Fibroblast of lung (primary cell): Measurements from ENCODE around the gene HSPA9. TPM values are rescaled to one million over a fixed set of nuclear protein-coding genes. Genes with fewer than 3 reads are reported as not detected.

ENCODE experiments used
- DNase-seq, 2 donors: peaks; one replicate each; pipeline versions ENCODE4 v3.0.0 to v3.0.0-alpha.2; 2010; ENCODE audit warnings: low read depth in 2 of 2
- H2AFZ ChIP-seq: 2 replicates; pipeline ENCODE4 v1.5.1; 2012; ENCODE audit warnings: low read length, control low read depth, inconsistent platforms
- H3K27ac ChIP-seq: 2 replicates; pipeline ENCODE4 v1.5.1; 2011; ENCODE audit warnings: low read length, control low read depth; ENCODE audit not compliant: insufficient read depth
- H3K27me3 ChIP-seq: 2 replicates; pipeline ENCODE4 v1.5.1; 2011; ENCODE audit warnings: mild to moderate bottlenecking, low read length; ENCODE audit not compliant: control insufficient read depth, insufficient read depth
- H3K36me3 ChIP-seq: 2 replicates; pipeline ENCODE4 v1.5.1; 2011; ENCODE audit warnings: low read length; ENCODE audit not compliant: control insufficient read depth, insufficient read depth
- H3K4me1 ChIP-seq: 2 replicates; pipeline ENCODE4 v1.5.1; 2011; ENCODE audit warnings: low read length; ENCODE audit not compliant: control insufficient read depth, insufficient read depth; ENCODE audit errors: extremely low read depth
- H3K4me2 ChIP-seq: 2 replicates; pipeline ENCODE4 v1.5.1; 2011; ENCODE audit warnings: low read length, control low read depth; ENCODE audit not compliant: insufficient read depth; ENCODE audit errors: extremely low read depth
- H3K4me3 ChIP-seq, 4 experiments: fragments of 200-600 bp in 1 of 4; sonication (generic) in 1 of 4; replicated peaks in 1 of 4; 2 replicates each; pipeline ENCODE4 v1.5.1; 2011 to 2016; ENCODE audit warnings: low read length in 4 of 4, low read depth in 3 of 4, mild to moderate bottlenecking in 3 of 4, control low read depth in 2 of 4, inconsistent platforms in 1 of 4, mixed read lengths in 1 of 4; ENCODE audit not compliant: insufficient read depth in 1 of 4; ENCODE audit errors: control extremely low read depth in 1 of 4
- H3K79me2 ChIP-seq: 2 replicates; pipeline ENCODE4 v1.5.1; 2012; ENCODE audit warnings: mild to moderate bottlenecking, low read length, inconsistent platforms; ENCODE audit not compliant: control insufficient read depth, insufficient read depth
- H3K9ac ChIP-seq: 2 replicates; pipeline ENCODE4 v1.5.1; 2011; ENCODE audit warnings: mild to moderate bottlenecking, low read length, control low read depth; ENCODE audit not compliant: insufficient read depth
- H3K9me3 ChIP-seq: 2 replicates; pipeline ENCODE4 v1.5.1; 2012; ENCODE audit warnings: low read depth, low read length; ENCODE audit not compliant: control insufficient read depth, insufficient read depth
- H4K20me1 ChIP-seq: 2 replicates; pipeline ENCODE4 v1.5.1; 2011; ENCODE audit warnings: low read length; ENCODE audit not compliant: control insufficient read depth, insufficient read depth; ENCODE audit errors: extremely low read depth
- EZH2 ChIP-seq: IDR thresholded peaks from 2 replicates; pipeline ENCODE4 v1.5.1; 2012; ENCODE audit warnings: low read length, control low read depth, mild to moderate bottlenecking; ENCODE audit errors: missing control alignments
- polyA plus RNA-seq, 2 donors: library from polyadenylated mRNA; depleted of rRNA in 1 of 2; stranded (reverse) in 1 of 2; unstranded in 1 of 2; fragments of >200 nt; gene quantifications; 2 replicates each; pipeline ENCODE4 v1.2.1, GENCODE V29; 2011 to 2012; ENCODE audit warnings: missing spikeins in 1 of 2
- total RNA-seq: library from RNA; depleted of rRNA; stranded (reverse); fragments of >200 nt; gene quantifications from 2 replicates; pipeline ENCODE4 v1.2.1, GENCODE V29; 2014
- TF ChIP-seq, protein P1 (sequence below), 2 donors: IDR thresholded peaks in 1 of 2; conservative IDR thresholded peaks in 1 of 2; 1 replicate in 1 of 2; 2 replicates in 1 of 2; pipeline ENCODE4 v1.5.1; 2011 to 2012; ENCODE audit warnings: low read length in 2 of 2, control low read depth in 1 of 2, inconsistent platforms in 1 of 2, low read depth in 1 of 2, mild to moderate bottlenecking in 1 of 2

HSPA9 gene
- total and polyA plus RNA-seq, 2 donors (not counting 1 experiment from before 2014, with no cell fraction given) = 148 to 522 TPM

DNA sequence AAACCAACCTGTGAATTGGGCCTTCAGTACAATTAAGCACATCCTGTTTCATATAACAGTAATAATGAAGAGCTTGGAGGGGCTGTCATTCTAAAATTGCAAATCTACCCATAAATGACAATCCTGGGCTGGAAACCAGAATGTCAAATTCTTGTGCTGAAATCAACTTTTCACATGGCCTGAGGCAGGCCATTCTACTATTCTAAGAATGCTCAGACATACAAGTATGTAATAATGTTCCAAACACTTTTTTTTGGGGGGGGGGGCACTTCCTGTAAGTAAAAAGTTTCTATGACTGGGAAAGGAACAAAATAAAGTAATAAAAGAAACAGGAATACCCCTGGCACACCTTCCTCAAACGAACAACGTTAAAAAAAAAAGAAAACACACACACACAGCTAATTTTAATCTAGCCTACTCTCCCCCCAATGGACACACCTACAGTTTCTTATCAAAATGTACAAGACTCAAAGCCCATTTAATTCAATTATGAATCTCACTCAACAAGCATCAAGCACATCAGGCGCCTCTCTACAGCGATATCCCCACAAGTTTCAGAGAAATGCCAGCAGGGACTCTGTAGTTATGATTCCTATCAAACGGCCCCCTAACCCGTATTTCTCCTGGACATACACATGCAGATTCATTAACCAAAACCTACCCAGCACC lies 33.6 kb downstream of the HSPA9 start:
- Histone ChIP-seq H4K20me1 (no peaks in the 10 kb centered on the region), H3K79me2 (peaks cover 88% of the 10 kb centered on the region), H3K36me3 (peaks cover 3% of the 10 kb centered on the region), H3K9ac (peak overlapping the region; percentile 100), H3K4me3 (peak overlapping the region; percentile 88 to 99 (median 90)), H3K27me3 (no peaks in the 10 kb centered on the region), H3K4me1 (no peaks in the 10 kb centered on the region), H3K9me3 (no peaks in the 10 kb centered on the region), H3K27ac (peak overlapping the region; percentile 98), H3K4me2 (peak overlapping the region; percentile 29), H2AFZ (no peak overlapping the region)
- peak in 1 of 2 donors; percentile 35 for DNase-seq
- no peak for TF ChIP-seq EZH2
- TF ChIP-seq, protein P1, sequence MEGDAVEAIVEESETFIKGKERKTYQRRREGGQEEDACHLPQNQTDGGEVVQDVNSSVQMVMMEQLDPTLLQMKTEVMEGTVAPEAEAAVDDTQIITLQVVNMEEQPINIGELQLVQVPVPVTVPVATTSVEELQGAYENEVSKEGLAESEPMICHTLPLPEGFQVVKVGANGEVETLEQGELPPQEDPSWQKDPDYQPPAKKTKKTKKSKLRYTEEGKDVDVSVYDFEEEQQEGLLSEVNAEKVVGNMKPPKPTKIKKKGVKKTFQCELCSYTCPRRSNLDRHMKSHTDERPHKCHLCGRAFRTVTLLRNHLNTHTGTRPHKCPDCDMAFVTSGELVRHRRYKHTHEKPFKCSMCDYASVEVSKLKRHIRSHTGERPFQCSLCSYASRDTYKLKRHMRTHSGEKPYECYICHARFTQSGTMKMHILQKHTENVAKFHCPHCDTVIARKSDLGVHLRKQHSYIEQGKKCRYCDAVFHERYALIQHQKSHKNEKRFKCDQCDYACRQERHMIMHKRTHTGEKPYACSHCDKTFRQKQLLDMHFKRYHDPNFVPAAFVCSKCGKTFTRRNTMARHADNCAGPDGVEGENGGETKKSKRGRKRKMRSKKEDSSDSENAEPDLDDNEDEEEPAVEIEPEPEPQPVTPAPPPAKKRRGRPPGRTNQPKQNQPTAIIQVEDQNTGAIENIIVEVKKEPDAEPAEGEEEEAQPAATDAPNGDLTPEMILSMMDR (conservative IDR thresholded peaks at IDR 0.05 in 1 of 2, IDR thresholded peaks at IDR 0.05 in 1 of 2; ENCODE audit: low read depth in 1 of 2, low read length in 2 of 2) = no peak

DNA sequence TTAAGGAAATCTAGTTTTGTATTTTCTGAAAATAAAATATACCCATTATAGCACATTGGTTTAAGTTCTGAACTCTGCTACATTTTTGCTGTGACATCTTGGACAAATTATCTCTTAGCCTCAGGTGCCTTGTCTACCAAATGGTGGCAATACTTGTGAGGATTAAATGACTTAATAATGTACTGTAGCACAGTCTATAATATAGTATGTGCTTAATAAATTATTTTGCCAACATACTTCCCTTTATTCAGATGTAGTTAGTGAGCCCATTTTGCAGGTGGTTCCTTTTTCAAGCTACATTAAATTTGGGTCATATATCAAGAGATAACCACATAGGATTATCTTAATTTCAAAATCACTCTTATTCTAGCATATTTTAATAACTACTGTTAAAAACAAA lies 35.4 kb downstream of the HSPA9 start:
- Histone ChIP-seq H3K79me2 (peaks cover 89% of the 10 kb centered on the region), H3K27me3 (no peaks in the 10 kb centered on the region), H3K4me1 (no peaks in the 10 kb centered on the region), H3K9ac (no peak overlapping the region), H2AFZ (no peak overlapping the region), H3K27ac (no peak overlapping the region), H3K4me3 (peak overlapping the region in 1 of 4 experiments; percentile 8), H3K4me2 (no peak overlapping the region), H4K20me1 (no peaks in the 10 kb centered on the region), H3K36me3 (peaks cover 4% of the 10 kb centered on the region), H3K9me3 (no peaks in the 10 kb centered on the region)
- no peak for TF ChIP-seq EZH2
- TF ChIP-seq, protein P1 (conservative IDR thresholded peaks at IDR 0.05 in 1 of 2, IDR thresholded peaks at IDR 0.05 in 1 of 2; ENCODE audit: low read depth in 1 of 2, low read length in 2 of 2) = no peak
- DNase-seq = no peak

DNA sequence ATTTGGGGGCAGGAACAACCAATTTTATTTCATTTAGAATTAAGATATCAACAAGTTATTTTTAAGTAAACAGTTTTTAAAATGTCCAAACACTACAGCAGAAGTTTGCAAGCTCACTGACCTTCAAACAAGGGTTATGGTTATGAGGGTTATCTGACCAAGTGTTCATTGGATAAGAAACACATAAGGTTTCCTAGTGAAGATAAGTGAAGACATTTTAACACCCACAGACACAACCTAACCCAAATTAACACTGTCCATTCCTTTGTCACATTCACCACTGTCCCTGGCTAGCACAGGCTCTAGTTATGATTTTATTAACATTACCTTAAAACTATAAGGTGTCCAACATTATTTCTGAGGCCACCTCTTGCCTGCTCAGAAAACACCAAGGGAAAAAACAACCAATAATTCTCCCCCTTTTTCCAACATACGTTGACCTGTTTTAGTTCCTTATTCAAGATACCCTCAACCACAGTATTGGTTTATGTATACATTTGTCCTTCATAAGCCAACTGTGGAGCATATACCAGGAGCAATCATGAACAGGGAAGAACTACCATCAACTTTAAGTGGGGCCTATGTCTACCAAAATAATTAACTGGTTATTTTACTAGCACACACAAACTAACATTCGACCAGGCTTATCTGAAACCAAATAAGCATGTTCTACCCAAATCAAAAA lies 36.1 kb downstream of the HSPA9 start:
- Histone ChIP-seq H3K27me3 (no peaks in the 10 kb centered on the region), H4K20me1 (no peaks in the 10 kb centered on the region), H3K36me3 (peaks cover 4% of the 10 kb centered on the region), H3K27ac (no peak overlapping the region), H3K79me2 (peaks cover 89% of the 10 kb centered on the region), H3K4me3 (peak overlapping the region in 1 of 4 experiments; percentile 8), H2AFZ (no peak overlapping the region), H3K4me2 (no peak overlapping the region), H3K9me3 (no peaks in the 10 kb centered on the region), H3K9ac (no peak overlapping the region), H3K4me1 (no peaks in the 10 kb centered on the region)
- no peak for DNase-seq
- TF ChIP-seq EZH2 = no peak
- TF ChIP-seq, protein P1 (conservative IDR thresholded peaks at IDR 0.05 in 1 of 2, IDR thresholded peaks at IDR 0.05 in 1 of 2; ENCODE audit: low read depth in 1 of 2, low read length in 2 of 2) = no peak
